Vagina (tissue), 2 donors: ENCODE data around the gene PDE3A.

ENCODE experiments used
- POLR2A ChIP-seq, 2 donors: fragments of 450-650 bp; IDR thresholded peaks; one replicate each; pipeline ENCODE4 v1.6.1; 2017; ENCODE audit warnings: antibody characterized with exemption in 2 of 2, mild to moderate bottlenecking in 2 of 2, moderate library complexity in 2 of 2
- POLR2AphosphoS5 ChIP-seq, 2 donors: sonication (generic); formaldehyde crosslinking; IDR thresholded peaks; one replicate each; pipeline ENCODE4 v1.9.0; 2017; ENCODE audit warnings: antibody characterized with exemption in 2 of 2, mild to moderate bottlenecking in 2 of 2, low read depth in 1 of 2; ENCODE audit not compliant: insufficient read depth in 1 of 2
- TF ChIP-seq, protein P1 (sequence below), 3 experiments: fragments of 450-650 bp in 2 of 3; fragments of 200-600 bp in 1 of 3; sonication (generic) in 1 of 3; IDR thresholded peaks; one replicate each; pipeline ENCODE4 v1.5.1; 2017 to 2019; ENCODE audit warnings: antibody characterized with exemption in 3 of 3, mild to moderate bottlenecking in 2 of 3, moderate library complexity in 2 of 3

DNA sequence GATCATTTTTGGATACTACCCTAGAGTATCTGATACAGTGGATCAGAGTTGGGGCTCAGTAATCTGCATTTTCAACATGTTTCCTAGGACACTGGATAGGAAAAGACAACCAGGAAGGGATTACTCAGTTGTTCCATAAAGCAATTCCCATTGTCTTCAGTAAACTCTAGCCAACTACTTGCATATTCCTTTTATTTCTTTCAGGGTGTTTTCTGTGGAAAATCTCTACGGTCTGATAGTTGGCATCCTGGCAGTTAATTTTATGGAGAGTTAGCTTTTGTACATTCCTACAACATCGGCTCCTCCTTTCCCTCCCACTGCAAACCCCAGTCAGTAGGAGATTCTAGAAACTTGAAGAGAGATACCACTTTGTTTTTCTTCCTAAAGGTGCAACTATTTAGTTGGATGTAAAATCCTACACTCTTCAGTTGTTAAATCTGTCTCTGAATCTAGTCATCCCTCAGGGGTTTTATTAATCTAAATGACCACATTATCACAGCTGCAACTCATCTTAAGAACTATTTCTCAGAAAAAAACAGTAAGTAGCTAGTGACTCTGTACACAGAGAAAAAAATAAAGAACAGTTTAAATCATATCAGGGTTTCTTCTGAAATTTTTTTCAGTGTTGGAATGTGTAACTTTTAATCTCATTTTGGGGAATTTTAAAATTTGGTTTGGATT lies 103.9 kb downstream of the PDE3A start:
- TF ChIP-seq POLR2A (IDR thresholded peaks at IDR 0.05) (no peak), POLR2AphosphoS5 (IDR thresholded peaks at IDR 0.05; ENCODE audit: insufficient read depth in 1 of 2, low read depth in 1 of 2) (no peak)
- TF ChIP-seq, protein P1, sequence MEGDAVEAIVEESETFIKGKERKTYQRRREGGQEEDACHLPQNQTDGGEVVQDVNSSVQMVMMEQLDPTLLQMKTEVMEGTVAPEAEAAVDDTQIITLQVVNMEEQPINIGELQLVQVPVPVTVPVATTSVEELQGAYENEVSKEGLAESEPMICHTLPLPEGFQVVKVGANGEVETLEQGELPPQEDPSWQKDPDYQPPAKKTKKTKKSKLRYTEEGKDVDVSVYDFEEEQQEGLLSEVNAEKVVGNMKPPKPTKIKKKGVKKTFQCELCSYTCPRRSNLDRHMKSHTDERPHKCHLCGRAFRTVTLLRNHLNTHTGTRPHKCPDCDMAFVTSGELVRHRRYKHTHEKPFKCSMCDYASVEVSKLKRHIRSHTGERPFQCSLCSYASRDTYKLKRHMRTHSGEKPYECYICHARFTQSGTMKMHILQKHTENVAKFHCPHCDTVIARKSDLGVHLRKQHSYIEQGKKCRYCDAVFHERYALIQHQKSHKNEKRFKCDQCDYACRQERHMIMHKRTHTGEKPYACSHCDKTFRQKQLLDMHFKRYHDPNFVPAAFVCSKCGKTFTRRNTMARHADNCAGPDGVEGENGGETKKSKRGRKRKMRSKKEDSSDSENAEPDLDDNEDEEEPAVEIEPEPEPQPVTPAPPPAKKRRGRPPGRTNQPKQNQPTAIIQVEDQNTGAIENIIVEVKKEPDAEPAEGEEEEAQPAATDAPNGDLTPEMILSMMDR (IDR thresholded peaks at IDR 0.05) = no peak
